ENCODE measurements around the gene IKBIP.

IKBIP gene

GRCh38 chr12:98678946-98679610 lies 34.5 kb upstream of the IKBIP start:
- no peak overlapping the region for H3K27ac Mint-ChIP-seq
- peaks cover 48% of the 10 kb centered on the region for H3K36me3 Mint-ChIP-seq (ENCODE audit: low read depth)
- TF ChIP-seq CTCF (IDR thresholded peaks at IDR 0.05; ENCODE audit: unreplicated experiment in 3 of 3), result no peak
- no peaks in the 10 kb centered on the region for H3K9me3 Mint-ChIP-seq
- no peaks in the 10 kb centered on the region for H3K4me1 Mint-ChIP-seq
- H3K27me3 Mint-ChIP-seq (ENCODE audit: low read depth), result no peaks in the 10 kb centered on the region
- H3K4me3 Mint-ChIP-seq, result no peak overlapping the region

GRCh38 chr12:98678236-98678945 lies 33.8 kb upstream of the IKBIP start:
- H3K9me3 Mint-ChIP-seq, result no peaks in the 10 kb centered on the region
- H3K27ac Mint-ChIP-seq, result no peak overlapping the region
- no peak overlapping the region for H3K4me3 Mint-ChIP-seq
- H3K36me3 Mint-ChIP-seq (ENCODE audit: low read depth), result peaks cover 49% of the 10 kb centered on the region
- H3K27me3 Mint-ChIP-seq (ENCODE audit: low read depth), result no peaks in the 10 kb centered on the region
- H3K4me1 Mint-ChIP-seq, result no peaks in the 10 kb centered on the region
- no peak for TF ChIP-seq CTCF (IDR thresholded peaks at IDR 0.05; ENCODE audit: unreplicated experiment in 3 of 3)

DNA sequence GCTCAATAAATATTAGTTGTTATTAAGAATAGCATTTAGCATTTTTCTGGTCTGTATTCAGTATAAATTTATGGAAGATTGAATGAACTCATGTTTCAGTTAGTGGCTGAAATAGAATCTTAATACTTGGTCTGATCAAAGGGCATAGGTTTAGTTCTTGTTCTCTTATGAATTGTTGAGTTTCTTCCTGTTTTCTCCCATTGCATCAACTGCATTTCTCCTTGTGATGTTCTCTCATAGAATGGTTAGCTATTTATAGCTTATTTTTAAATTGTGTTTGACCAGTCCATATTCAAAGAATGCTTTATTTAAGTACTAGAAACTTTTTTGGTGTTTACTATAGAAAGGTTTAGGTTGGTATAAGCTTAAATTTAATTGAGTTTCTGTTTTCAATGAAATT lies 30.3 kb upstream of the IKBIP start:
- no peak for TF ChIP-seq CTCF (IDR thresholded peaks at IDR 0.05; ENCODE audit: unreplicated experiment in 3 of 3)
- Mint-ChIP-seq H3K27ac (no peak overlapping the region), H3K4me1 (no peaks in the 10 kb centered on the region), H3K9me3 (no peaks in the 10 kb centered on the region), H3K36me3 (ENCODE audit: low read depth) (peaks cover 36% of the 10 kb centered on the region), H3K27me3 (ENCODE audit: low read depth) (no peaks in the 10 kb centered on the region), H3K4me3 (no peak overlapping the region)

- no peak for TF ChIP-seq CTCF (IDR thresholded peaks at IDR 0.05; ENCODE audit: unreplicated experiment in 3 of 3)
- no peak overlapping the region for H3K4me3 Mint-ChIP-seq
- no peaks in the 10 kb centered on the region for H3K27me3 Mint-ChIP-seq (ENCODE audit: low read depth)
- peaks cover 44% of the 10 kb centered on the region for H3K36me3 Mint-ChIP-seq (ENCODE audit: low read depth)
- no peak overlapping the region for H3K27ac Mint-ChIP-seq
- H3K9me3 Mint-ChIP-seq, result no peaks in the 10 kb centered on the region
- H3K4me1 Mint-ChIP-seq, result no peaks in the 10 kb centered on the region
Measured at GRCh38 chr12:98671459-98671858, 26.9 kb upstream of the IKBIP start.

DNA sequence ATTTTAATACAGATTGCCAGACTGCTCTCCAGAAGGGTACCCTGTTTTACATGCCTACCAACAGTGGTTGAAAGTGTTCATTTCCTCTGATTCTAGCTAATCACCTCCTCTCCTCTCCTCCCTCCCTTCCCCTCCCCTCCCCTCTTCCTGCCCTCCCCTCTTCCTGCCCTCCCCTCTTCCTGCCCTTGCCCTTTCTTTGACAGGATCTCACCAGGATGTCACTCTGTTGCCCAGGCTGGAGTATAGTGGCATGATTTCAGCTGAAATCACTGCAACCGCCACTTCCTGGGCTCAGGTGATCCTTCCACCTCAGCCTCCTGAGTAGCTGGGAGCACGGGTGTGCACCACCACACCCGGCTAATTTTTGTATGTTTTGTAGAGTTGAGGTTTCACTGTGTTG lies 25.2 kb upstream of the IKBIP start:
- TF ChIP-seq CTCF (IDR thresholded peaks at IDR 0.05; ENCODE audit: unreplicated experiment in 3 of 3), result no peak
- Mint-ChIP-seq H3K4me1 (no peaks in the 10 kb centered on the region), H3K27ac (no peak overlapping the region), H3K27me3 (ENCODE audit: low read depth) (no peaks in the 10 kb centered on the region), H3K9me3 (no peaks in the 10 kb centered on the region), H3K36me3 (ENCODE audit: low read depth) (peaks cover 52% of the 10 kb centered on the region), H3K4me3 (no peak overlapping the region)

DNA sequence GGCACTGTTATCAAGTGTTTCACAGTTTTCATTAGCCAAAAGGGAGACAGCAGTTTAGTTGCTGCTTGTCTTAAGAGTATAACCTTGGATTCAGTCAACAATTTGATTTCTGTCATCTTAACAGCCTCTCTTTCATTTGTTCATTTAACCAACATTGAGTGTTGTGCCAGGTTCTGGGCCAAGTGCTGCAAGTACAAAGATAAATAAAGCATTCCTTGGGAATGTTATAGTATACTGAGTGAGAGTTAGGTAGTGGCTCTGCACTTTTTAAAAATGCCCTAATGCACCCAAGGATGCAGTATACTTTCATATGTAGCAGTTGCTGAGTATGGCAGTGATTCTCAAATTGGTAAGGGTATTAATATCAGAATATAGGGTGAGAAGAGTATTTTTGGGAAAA lies 15.9 kb upstream of the IKBIP start:
- H3K4me3 Mint-ChIP-seq, result no peak overlapping the region
- peaks cover 44% of the 10 kb centered on the region for H3K36me3 Mint-ChIP-seq (ENCODE audit: low read depth)
- no peaks in the 10 kb centered on the region for H3K4me1 Mint-ChIP-seq
- no peaks in the 10 kb centered on the region for H3K27me3 Mint-ChIP-seq (ENCODE audit: low read depth)
- no peak overlapping the region for H3K27ac Mint-ChIP-seq
- no peak for TF ChIP-seq CTCF (IDR thresholded peaks at IDR 0.05; ENCODE audit: unreplicated experiment in 3 of 3)
- H3K9me3 Mint-ChIP-seq, result no peaks in the 10 kb centered on the region

Data from nephron (organoid).